Measurements from ENCODE around the gene ZFAND2B. TPM values are rescaled to one million over a fixed set of nuclear protein-coding genes. Genes with fewer than 3 reads are reported as not detected.

ZFAND2B gene
- total and polyA plus RNA-seq, 2 donors (not counting 1 experiment from before 2014, with no cell fraction given), result 55.2 to 115 TPM

DNA sequence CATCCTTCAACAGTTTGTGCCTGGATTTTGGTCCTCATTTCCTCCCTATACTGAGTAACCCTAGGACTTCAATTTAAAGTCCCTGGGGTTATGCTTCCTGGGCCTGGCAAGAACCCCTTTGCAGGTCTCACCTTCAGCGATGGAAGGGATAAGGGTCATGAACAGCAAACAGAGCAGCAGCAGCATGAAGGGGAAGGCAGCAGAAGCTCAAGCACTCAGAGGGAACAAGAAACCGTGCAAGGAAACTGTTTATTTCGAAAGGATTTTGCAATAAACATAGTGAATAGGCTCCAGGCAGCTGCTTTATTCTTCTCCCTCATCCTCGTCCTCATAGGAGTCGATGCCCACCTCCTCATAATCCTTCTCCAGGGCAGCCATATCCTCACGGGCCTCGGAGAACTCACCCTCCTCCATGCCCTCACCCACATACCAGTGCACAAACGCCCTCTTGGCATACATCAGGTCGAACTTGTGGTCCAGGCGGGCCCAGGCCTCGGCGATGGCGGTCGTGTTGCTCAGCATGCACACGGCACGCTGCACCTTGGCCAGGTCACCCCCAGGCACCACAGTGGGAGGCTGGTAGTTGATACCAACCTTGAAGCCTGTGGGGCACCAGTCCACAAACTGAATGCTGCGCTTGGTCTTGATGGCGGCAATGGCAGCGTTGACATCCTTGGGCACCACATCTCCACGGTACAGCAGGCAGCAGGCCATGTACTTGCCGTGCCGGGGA lies 43.6 kb downstream of the ZFAND2B start:
- Histone ChIP-seq H3K36me3 (replicated peaks in 1 of 2; ENCODE audit: control extremely low read depth in 1 of 2, control insufficient read depth in 1 of 2, extremely low read depth in 1 of 2, insufficient read depth in 2 of 2, low read length in 1 of 2) (peaks cover 2 to 35% of the 10 kb centered on the region in 2 experiments), H3K4me1 (ENCODE audit: control insufficient read depth in 2 of 2, insufficient read depth in 2 of 2, low read length in 2 of 2) (peaks cover 66 to 76% of the 10 kb centered on the region in 2 donors), H4K20me1 (ENCODE audit: control insufficient read depth, insufficient read depth, low read length, poor library complexity, severe bottlenecking) (peaks cover 22% of the 10 kb centered on the region), H3K27me3 (replicated peaks in 1 of 4; ENCODE audit: control extremely low read depth in 1 of 4, control insufficient read depth in 3 of 4, insufficient read depth in 4 of 4, low read length in 3 of 4) (no peaks in the 10 kb centered on the region), H3K9me3 (ENCODE audit: control extremely low read depth in 1 of 3, control insufficient read depth in 2 of 3, insufficient read depth in 1 of 3, low read length in 2 of 3) (no peaks in the 10 kb centered on the region), H3K9ac (ENCODE audit: low read length) (peak overlapping the region; percentile 59), H3K4me2 (replicated peaks; ENCODE audit: low read depth, low read length, poor library complexity, severe bottlenecking) (peak overlapping the region; percentile 93), H2AFZ (ENCODE audit: insufficient read depth, low read depth, low read length, poor library complexity, severe bottlenecking) (no peak overlapping the region), H3K79me2 (ENCODE audit: control insufficient read depth, insufficient read depth, low read length) (peaks cover 73% of the 10 kb centered on the region), H3K27ac (ENCODE audit: low read length in 2 of 2) (peak overlapping the region; percentile 75 to 92), H3K4me3 (ENCODE audit: control extremely low read depth in 1 of 5, extremely low read depth in 1 of 5, insufficient read depth in 1 of 5, low read depth in 2 of 5, low read length in 4 of 5) (peak overlapping the region in 4 of 5 experiments; percentile 8 to 53 (median 32))
- peak overlapping the region; percentile 87 for H3K4me3 Mint-ChIP-seq
- H3K4me1 Mint-ChIP-seq, result peaks cover 76% of the 10 kb centered on the region
- WGBS (ENCODE audit: insufficient coverage), result 86% methylated on average over 22 of the region's 22 CpGs
- no peaks in the 10 kb centered on the region for H3K27me3 Mint-ChIP-seq
- ATAC-seq (ENCODE audit: low read depth) (no peak), DNase-seq (no peak)
- peak overlapping the region; percentile 96 for H3K27ac Mint-ChIP-seq
- intact Hi-C loops (cut with micrococcal nuclease), result loop anchor here (5.0 kb wide), 1 partner anchor 1033 kb away; the partner anchor contains the start of gene ARPC2
- TF ChIP-seq, protein P1, sequence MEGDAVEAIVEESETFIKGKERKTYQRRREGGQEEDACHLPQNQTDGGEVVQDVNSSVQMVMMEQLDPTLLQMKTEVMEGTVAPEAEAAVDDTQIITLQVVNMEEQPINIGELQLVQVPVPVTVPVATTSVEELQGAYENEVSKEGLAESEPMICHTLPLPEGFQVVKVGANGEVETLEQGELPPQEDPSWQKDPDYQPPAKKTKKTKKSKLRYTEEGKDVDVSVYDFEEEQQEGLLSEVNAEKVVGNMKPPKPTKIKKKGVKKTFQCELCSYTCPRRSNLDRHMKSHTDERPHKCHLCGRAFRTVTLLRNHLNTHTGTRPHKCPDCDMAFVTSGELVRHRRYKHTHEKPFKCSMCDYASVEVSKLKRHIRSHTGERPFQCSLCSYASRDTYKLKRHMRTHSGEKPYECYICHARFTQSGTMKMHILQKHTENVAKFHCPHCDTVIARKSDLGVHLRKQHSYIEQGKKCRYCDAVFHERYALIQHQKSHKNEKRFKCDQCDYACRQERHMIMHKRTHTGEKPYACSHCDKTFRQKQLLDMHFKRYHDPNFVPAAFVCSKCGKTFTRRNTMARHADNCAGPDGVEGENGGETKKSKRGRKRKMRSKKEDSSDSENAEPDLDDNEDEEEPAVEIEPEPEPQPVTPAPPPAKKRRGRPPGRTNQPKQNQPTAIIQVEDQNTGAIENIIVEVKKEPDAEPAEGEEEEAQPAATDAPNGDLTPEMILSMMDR (IDR thresholded peaks at IDR 0.05), result no peak
- TF ChIP-seq EZH2 (IDR thresholded peaks at IDR 0.05; ENCODE audit: borderline replicate concordance, insufficient read depth, low read depth, low read length, poor library complexity, severe bottlenecking), result no peak
- no peaks in the 10 kb centered on the region for H3K9me3 Mint-ChIP-seq (ENCODE audit: insufficient read depth)
- CTCF ChIA-PET, result interaction anchor here (1.1 to 6.8 kb wide), 11 partner anchors 12 to 374 kb away, joined by 4 to 69 read pairs (median 7); partner anchors contain the start of genes ANKZF1, ATG9A and DNAJB2
- POLR2A ChIA-PET, result interaction anchor here (0.5 to 3.3 kb wide), 7 partner anchors 21 to 992 kb away, joined by 3 to 39 read pairs (median 12); partner anchors contain the start of genes ABCB6, ANKZF1, ATG9A and CNPPD1

Measured in B cell (primary cell).